ENCODE measurements around the gene GLS2.

DNA sequence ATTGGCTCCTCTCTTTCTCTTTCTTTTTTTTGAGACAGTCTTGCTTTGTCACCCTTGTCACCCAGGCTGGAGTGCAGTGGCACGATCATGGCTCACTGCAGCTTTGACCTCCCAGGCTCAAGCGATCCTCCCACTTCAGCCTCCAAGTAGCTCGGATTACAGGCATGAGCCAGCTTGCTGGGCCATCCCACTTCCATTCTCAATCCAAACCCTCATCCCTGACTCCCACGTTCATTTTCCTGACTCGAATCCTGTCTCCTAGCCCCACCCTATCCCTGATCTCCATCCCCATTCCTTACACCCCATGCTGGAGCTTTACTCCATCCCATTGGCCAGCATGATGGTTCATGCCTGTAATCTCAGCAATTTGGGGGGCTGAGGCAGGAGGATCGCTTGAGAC is 11.8 kb downstream of the GLS2 start:
- TF ChIP-seq, protein P1, sequence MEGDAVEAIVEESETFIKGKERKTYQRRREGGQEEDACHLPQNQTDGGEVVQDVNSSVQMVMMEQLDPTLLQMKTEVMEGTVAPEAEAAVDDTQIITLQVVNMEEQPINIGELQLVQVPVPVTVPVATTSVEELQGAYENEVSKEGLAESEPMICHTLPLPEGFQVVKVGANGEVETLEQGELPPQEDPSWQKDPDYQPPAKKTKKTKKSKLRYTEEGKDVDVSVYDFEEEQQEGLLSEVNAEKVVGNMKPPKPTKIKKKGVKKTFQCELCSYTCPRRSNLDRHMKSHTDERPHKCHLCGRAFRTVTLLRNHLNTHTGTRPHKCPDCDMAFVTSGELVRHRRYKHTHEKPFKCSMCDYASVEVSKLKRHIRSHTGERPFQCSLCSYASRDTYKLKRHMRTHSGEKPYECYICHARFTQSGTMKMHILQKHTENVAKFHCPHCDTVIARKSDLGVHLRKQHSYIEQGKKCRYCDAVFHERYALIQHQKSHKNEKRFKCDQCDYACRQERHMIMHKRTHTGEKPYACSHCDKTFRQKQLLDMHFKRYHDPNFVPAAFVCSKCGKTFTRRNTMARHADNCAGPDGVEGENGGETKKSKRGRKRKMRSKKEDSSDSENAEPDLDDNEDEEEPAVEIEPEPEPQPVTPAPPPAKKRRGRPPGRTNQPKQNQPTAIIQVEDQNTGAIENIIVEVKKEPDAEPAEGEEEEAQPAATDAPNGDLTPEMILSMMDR (IDR thresholded peaks at IDR 0.05; ENCODE audit: borderline replicate concordance, extremely low read depth, low read length, poor library complexity, severe bottlenecking) = no peak
- no peak for TF ChIP-seq EZH2 (IDR thresholded peaks at IDR 0.05; ENCODE audit: borderline replicate concordance, low read depth, low read length, severe bottlenecking)
